HepG2 (cell line): ENCODE data around the gene PBOV1.

ENCODE experiments used
- CTCF ChIP-seq: sonication (generic); formaldehyde crosslinking; IDR thresholded peaks from 2 replicates; pipeline ENCODE4 v1.5.0; 2020; ENCODE audit warnings: mild to moderate bottlenecking, missing genetic modification reagents, moderate library complexity
- NFATC3 ChIP-seq: sonication (generic); formaldehyde crosslinking; IDR thresholded peaks from 2 replicates; pipeline ENCODE4 v1.5.1; 2020; ENCODE audit warnings: mild to moderate bottlenecking, missing genetic modification reagents
- TFAP4 ChIP-seq: sonication (generic); IDR thresholded peaks from 2 replicates; pipeline ENCODE4 v1.6.1; 2016; ENCODE audit warnings: low read depth, borderline replicate concordance

- TF ChIP-seq NFATC3 (CRISPR knock-in tag) (no peak), TFAP4 (no peak), CTCF (CRISPR knock-in tag) (no peak)
Measured at GRCh38 chr6:138225953-138226352, 7.7 kb upstream of the PBOV1 start.
